ENCODE measurements around the gene PPP1R13L.

DNA sequence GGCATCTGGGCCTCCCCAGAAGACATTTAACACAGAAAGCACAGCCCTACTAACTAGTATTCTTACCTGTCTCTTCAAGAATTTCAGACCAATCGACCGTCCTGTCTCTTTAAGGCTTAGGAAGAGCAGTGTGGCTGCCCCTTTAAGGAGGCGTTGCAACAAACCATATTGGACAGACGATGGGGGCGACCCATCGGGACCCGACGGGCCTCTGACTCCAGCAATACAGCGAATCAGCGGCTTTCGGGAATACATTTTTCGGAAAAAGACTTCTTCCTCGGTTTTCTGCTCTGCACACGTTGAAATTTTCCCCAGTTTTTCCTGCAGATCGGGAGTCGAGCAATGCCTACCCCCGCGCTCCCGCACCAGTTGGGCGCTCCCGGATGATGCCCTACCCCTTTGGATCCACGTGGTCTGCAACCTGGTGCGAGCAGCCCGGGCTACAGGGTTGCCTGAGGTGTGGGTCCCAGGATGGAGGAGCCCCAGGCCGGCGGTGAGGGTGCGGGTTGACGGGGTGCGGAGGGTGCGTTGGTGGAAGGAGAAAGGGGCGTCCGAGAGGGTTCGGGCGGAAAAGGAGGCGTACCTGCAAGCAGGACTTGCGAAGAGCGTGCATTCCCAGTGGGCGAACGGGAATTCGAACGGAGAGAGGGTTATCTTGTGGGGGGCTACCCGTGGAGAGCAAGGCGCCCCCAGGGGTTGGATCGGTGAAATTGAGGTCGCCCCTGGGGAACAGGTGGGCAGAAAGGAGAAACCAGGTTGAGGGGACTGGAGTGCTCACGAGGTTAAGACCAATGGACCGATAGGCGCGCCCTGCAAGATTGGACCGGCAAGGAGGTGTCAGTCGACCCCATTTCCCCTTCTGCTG, 1.6 kb upstream of the PPP1R13L start, which contains the start of gene POLR1G:
- TF ChIP-seq POLR2A (IDR thresholded peaks at IDR 0.05) (no peak), POLR2AphosphoS5 (IDR thresholded peaks at IDR 0.05) (peak; percentile 33 to 70 (median 69))
